Measurements from ENCODE around the gene DUSP2.

DUSP2 gene

DNA sequence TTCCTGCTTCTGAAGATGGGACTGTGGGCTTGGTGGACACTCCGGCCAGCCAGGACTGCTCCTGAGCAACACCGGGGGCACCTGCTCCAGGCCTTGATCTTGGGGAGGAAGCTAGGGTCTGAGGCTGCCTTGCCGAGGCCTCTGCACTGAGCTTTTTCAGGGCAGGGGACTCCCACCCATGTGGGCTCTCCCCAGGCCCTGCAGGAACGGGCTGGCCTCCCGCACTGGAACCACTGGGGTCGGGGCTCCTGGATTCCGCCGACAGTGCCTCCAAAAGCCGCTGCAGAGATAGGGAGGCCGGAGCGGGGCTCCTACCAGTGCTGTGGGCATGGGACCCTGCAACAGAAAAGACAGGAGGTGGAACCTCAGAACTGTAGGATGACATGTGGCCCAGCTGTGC, 21.3 kb downstream of the DUSP2 start:
- 93% methylated on average over 11 of the region's 11 CpGs for WGBS
- Histone ChIP-seq H3K27me3 (ENCODE audit: insufficient read depth, low read length) (peaks cover 12% of the 10 kb centered on the region), H3K27ac (ENCODE audit: low read depth, low read length) (no peak overlapping the region), H3K4me1 (ENCODE audit: insufficient read depth, low read length) (no peaks in the 10 kb centered on the region), H3K4me3 (ENCODE audit: low read length) (no peak overlapping the region), H3K9ac (ENCODE audit: low read depth, low read length) (no peak overlapping the region), H3K36me3 (ENCODE audit: insufficient read depth, low read length) (no peaks in the 10 kb centered on the region), H3K9me3 (ENCODE audit: insufficient read depth, low read depth, low read length) (no peaks in the 10 kb centered on the region)

DNA sequence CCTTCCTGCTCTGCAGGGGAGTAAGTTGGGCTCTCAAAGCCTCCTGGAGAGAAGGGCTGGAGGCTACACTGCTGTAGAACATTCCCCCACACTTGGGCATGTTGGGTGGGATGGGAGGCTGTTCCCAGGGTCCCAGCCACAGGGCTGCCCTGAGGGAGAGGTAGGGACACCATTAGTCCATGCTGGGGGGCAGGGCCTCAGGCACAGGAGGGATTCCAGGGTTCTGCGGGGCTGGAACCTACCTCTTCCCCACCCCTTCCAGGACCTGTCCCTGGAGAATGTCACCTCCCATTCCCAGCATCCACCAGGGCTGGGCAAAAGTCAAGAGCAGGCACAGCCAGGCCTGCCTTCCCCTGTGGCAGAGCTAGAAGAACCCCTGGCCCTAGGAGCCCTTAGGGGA, 21.9 kb downstream of the DUSP2 start:
- H3K36me3 ChIP-seq (ENCODE audit: insufficient read depth, low read length), result no peaks in the 10 kb centered on the region
- 80% methylated on average over 1 of the region's 1 CpG for WGBS
- peaks cover 18% of the 10 kb centered on the region for H3K27me3 ChIP-seq (ENCODE audit: insufficient read depth, low read length)
- no peaks in the 10 kb centered on the region for H3K4me1 ChIP-seq (ENCODE audit: insufficient read depth, low read length)
- H3K9ac ChIP-seq (ENCODE audit: low read depth, low read length), result no peak overlapping the region
- H3K4me3 ChIP-seq (ENCODE audit: low read length), result no peak overlapping the region
- no peak overlapping the region for H3K27ac ChIP-seq (ENCODE audit: low read depth, low read length)
- H3K9me3 ChIP-seq (ENCODE audit: insufficient read depth, low read depth, low read length), result no peaks in the 10 kb centered on the region

DNA sequence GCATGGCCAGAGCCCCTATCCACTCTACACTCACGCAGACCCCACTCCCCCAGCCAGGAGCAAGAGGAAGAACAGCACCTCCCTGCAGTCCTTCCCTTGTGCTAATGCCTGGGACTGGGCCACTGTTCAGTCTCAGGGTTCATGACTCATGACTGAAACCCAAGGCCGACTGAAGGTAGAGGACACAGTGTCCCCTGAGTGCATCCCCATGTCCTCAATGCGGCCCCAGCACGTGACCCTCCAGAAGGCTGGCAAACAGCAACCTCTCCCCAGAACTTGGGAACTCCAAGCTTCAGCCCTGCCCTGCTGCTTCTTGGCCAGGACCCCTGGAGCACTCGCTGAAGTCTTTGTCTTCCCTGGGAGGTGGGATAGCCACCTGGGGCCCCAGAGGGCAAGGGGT, 22.8 kb downstream of the DUSP2 start:
- Histone ChIP-seq H3K9me3 (ENCODE audit: insufficient read depth, low read depth, low read length) (no peaks in the 10 kb centered on the region), H3K36me3 (ENCODE audit: insufficient read depth, low read length) (no peaks in the 10 kb centered on the region), H3K27ac (ENCODE audit: low read depth, low read length) (no peak overlapping the region), H3K9ac (ENCODE audit: low read depth, low read length) (no peak overlapping the region), H3K4me1 (ENCODE audit: insufficient read depth, low read length) (peaks cover 4% of the 10 kb centered on the region; the same call in 1 of the 2 replicates), H3K4me3 (ENCODE audit: low read length) (no peak overlapping the region), H3K27me3 (ENCODE audit: insufficient read depth, low read length) (peaks cover 27% of the 10 kb centered on the region)
- 86% methylated on average over 5 of the region's 5 CpGs for WGBS

DNA sequence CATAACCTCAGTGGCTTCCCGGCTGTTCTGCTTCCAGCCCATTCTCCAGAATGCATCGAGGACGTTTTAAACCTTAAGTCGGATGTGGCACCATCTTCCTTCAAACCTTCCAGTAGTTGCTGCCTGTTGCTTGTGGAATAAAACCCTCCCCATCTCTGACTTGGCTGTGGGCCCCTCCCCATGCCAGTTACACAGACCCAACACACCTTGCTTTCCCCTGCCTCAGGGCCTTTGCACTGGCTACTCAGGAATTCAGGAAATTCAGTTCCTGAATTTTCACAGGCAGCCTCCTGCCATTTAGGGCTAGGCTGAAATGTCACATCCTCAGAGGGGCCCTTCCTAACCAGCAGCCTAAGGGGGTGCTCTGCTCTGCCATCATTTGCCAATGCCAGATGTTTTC, 23.8 kb downstream of the DUSP2 start:
- Histone ChIP-seq H3K27me3 (ENCODE audit: insufficient read depth, low read length) (peaks cover 28% of the 10 kb centered on the region), H3K9me3 (ENCODE audit: insufficient read depth, low read depth, low read length) (no peaks in the 10 kb centered on the region), H3K9ac (ENCODE audit: low read depth, low read length) (no peak overlapping the region), H3K36me3 (ENCODE audit: insufficient read depth, low read length) (no peaks in the 10 kb centered on the region), H3K27ac (ENCODE audit: low read depth, low read length) (no peak overlapping the region), H3K4me1 (ENCODE audit: insufficient read depth, low read length) (peaks cover 7% of the 10 kb centered on the region; the same call in 1 of the 2 replicates), H3K4me3 (ENCODE audit: low read length) (no peak overlapping the region)
- WGBS, result 95% methylated on average over 4 of the region's 4 CpGs

DNA sequence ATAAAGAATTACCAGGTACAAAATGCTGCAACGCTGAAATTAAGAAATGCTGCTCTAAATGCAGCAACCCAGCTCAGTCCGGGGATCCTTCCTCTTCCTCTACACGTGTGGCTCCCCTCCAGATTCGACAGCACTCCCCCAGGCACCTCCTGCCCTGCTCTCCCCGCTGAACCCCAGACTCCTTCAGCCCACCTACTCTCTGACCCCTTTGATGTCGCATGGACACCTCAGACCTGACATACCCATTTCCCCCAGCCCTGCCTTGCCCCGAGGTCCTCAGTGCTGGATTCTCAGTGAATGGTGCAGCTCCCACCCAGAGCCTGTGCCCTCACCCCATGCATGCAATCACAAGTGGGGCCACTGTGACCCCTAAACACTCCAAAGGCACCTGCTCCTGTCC, 24.2 kb downstream of the DUSP2 start:
- Histone ChIP-seq H3K9me3 (ENCODE audit: insufficient read depth, low read depth, low read length) (no peaks in the 10 kb centered on the region), H3K4me1 (ENCODE audit: insufficient read depth, low read length) (peaks cover 7% of the 10 kb centered on the region; the same call in 1 of the 2 replicates), H3K9ac (ENCODE audit: low read depth, low read length) (no peak overlapping the region), H3K27me3 (ENCODE audit: insufficient read depth, low read length) (peaks cover 32% of the 10 kb centered on the region), H3K36me3 (ENCODE audit: insufficient read depth, low read length) (no peaks in the 10 kb centered on the region), H3K4me3 (ENCODE audit: low read length) (no peak overlapping the region), H3K27ac (ENCODE audit: low read depth, low read length) (no peak overlapping the region)
- WGBS, result 85% methylated on average over 7 of the region's 7 CpGs

DNA sequence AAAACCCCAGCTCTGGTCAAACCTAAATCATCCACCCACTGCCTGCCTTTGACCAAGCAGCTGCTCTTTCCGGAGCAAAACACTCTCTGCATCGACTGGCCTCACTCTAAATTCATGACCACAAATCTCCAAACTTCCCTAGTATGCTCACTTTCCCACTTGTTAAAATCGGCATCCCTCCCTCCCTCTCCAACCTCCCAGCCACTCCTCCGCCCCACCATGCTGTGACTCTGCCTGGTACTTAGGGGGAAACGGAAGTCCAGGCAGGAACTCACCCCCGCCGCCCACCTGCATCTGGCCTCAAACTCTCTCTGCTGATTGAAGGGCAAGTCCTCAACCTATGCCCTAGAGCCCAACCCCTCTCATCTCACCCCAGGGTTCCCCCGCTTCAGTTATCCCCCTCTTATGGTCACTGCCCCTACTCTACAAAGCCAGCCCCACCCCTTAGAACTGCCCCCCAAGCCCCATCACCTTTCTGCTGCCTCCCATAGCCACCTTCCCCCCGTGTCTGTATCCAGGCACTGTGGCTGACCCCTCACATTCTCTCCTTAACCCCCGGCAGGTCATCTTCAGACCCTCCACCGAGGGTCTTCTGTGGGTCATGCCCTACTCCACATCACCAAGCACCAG, 25.0 kb downstream of the DUSP2 start:
- Histone ChIP-seq H3K27ac (ENCODE audit: low read depth, low read length) (no peak overlapping the region), H3K36me3 (ENCODE audit: insufficient read depth, low read length) (no peaks in the 10 kb centered on the region), H3K4me1 (ENCODE audit: insufficient read depth, low read length) (peaks cover 7% of the 10 kb centered on the region; the same call in 1 of the 2 replicates), H3K27me3 (ENCODE audit: insufficient read depth, low read length) (peaks cover 40% of the 10 kb centered on the region), H3K9ac (ENCODE audit: low read depth, low read length) (no peak overlapping the region), H3K9me3 (ENCODE audit: insufficient read depth, low read depth, low read length) (no peaks in the 10 kb centered on the region), H3K4me3 (ENCODE audit: low read length) (no peak overlapping the region)
- 61% methylated on average over 11 of the region's 11 CpGs for WGBS

DNA sequence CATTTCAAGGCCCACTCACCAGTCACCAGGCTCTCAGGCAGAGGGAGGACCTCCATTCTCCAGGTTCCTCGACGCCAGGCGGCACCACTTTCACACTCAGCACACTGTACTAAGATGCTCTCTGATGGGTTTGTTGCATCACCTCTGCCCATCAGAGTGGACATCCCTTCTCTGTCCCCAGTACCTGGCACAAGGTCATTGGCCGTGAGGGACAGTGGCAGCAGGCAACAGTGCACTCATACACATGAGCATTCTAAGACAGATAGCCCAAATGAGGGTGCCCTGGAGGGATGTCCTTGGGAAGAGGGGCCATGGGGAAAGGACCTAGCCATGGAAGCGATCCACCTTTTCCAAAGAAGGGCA, 25.9 kb downstream of the DUSP2 start:
- Histone ChIP-seq H3K4me3 (ENCODE audit: low read length) (no peak overlapping the region), H3K9me3 (ENCODE audit: insufficient read depth, low read depth, low read length) (no peaks in the 10 kb centered on the region)
- WGBS, result 89% methylated on average over 5 of the region's 5 CpGs

DNA sequence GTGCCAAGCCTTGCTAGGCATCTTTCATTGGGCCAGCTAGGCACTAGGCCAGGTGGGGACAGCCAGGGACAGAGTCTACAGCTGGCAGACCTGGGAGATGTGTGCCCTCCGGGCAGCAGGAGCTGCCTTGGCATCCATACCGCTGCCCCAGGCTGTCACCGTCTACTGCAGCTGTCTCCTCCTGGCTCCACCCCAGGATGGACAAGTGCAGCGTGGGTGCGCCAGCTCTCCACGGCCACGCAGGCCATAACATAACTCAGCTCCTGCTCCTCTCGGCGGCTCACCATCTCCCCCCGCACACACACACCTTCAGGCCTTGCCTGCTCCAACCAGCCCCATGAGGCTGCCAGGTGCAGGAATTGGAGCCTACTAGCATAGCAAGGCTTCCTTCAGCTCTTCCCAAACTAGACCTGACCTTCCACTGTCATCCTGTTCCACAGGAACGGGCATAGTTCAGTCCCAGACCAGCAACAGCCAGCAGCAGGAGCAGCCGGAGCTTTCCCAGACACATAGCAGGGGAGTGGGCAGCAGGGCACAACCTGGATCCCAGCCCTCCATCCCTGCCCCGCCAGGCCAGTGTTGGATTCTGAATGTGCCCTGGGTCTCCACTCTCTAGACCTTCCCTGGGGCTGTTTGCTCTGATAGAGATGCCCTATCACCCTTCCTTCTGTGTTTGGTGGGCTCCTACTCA, 26.4 kb downstream of the DUSP2 start:
- no peak overlapping the region for H3K4me3 ChIP-seq (ENCODE audit: low read length)
- no peak overlapping the region for H3K27ac ChIP-seq (ENCODE audit: low read depth, low read length)
- no peaks in the 10 kb centered on the region for H3K9me3 ChIP-seq (ENCODE audit: insufficient read depth, low read depth, low read length)
- H3K4me1 ChIP-seq (ENCODE audit: insufficient read depth, low read length), result peaks cover 7% of the 10 kb centered on the region; the same call in 1 of the 2 replicates
- H3K27me3 ChIP-seq (ENCODE audit: insufficient read depth, low read length), result peaks cover 46% of the 10 kb centered on the region
- H3K36me3 ChIP-seq (ENCODE audit: insufficient read depth, low read length), result no peaks in the 10 kb centered on the region
- WGBS, result 93% methylated on average over 13 of the region's 13 CpGs
- H3K9ac ChIP-seq (ENCODE audit: low read depth, low read length), result no peak overlapping the region

More for the DNA sequence above, 25.9 kb downstream of the DUSP2 start:
- H3K4me1 ChIP-seq (ENCODE audit: insufficient read depth, low read length), result peaks cover 7% of the 10 kb centered on the region; the same call in 1 of the 2 replicates
- H3K27ac ChIP-seq (ENCODE audit: low read depth, low read length), result no peak overlapping the region
- H3K36me3 ChIP-seq (ENCODE audit: insufficient read depth, low read length), result no peaks in the 10 kb centered on the region
- H3K27me3 ChIP-seq (ENCODE audit: insufficient read depth, low read length), result peaks cover 46% of the 10 kb centered on the region
- no peak overlapping the region for H3K9ac ChIP-seq (ENCODE audit: low read depth, low read length)

DNA sequence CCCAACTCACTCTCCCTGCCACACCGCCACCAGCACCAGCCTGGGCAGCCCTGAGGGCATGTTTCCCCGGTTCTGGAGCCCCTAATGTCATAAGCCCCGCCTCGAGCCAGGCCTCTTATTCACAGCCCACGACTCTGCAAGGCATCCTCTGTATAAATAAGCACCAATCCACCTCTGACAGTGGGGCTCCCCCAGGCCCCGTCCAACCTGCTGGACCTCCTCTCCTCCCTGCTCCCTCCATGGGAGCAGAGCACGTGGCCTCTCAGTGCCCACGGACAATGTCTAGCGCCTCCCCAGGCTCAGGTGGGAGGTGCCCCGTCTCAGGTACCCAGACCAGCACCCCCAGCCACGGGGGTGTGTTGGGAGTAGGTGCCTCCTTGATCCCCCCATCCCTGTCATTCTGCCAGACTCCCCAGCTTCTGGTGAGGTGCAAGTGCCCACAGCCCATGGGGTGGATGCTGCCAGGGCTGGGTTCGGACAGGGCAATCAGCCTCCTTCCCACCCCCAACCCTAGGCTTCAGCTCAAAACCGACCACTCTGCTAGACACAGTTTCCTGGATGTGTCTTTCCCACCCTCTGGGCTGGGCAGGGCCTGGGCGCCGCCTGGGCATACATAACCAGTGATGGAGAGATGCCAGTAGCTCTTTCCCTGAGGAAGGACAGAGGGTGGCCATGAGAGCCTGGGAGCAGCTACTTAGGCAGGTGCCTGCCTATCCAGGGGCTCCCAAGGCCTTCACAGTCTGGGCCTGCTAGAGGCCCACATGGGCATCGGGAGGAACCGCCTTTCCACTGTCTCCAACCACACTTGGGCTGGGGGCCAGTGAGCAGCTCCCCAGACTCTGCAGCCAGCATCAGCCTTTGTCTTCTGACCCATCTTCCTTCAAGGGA, 27.3 kb downstream of the DUSP2 start:
- Histone ChIP-seq H3K9ac (ENCODE audit: low read depth, low read length) (no peak overlapping the region), H3K4me3 (ENCODE audit: low read length) (peak overlapping the region; percentile 65; the same call in 1 of the 2 replicates)

DNA sequence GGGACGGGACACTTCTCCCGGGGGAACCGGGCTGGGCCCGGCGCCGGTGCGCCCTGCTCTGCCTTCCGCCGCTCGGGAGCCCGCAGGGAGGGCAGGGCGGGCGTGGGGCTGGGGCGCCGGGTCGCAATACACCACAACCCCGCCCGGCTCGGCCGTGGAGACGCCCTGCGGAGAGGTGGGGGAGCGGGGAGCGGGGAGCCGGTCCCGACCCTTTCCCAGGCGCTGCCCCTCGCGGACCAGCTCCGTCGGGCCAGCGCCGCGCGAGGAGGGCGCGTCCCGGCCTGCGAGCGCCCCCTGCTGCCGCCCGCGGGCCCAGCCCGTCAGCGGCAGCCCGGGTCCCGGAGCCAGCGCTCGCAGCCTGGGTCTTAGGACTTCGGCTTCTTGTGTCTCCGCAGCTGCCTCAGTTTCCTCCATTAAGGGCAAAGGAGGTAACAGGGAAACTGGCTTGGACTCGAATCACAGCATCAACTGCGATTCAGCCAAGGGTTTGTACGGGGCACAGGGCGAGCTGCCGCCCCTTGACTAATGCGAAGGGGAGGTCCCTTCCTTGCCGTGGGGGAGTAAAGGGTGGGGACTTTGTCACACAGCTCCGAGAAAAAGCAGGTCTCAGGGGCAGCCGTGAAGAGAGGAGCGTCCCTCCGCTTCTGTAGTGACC, 28.2 kb downstream of the DUSP2 start:
- 3% methylated on average over 61 of the region's 62 CpGs for WGBS
- H3K27ac ChIP-seq (ENCODE audit: low read depth, low read length), result no peak overlapping the region

More for the DNA sequence above, 27.3 kb downstream of the DUSP2 start:
- peaks cover 7% of the 10 kb centered on the region; the same call in 1 of the 2 replicates for H3K4me1 ChIP-seq (ENCODE audit: insufficient read depth, low read length)
- 53% methylated on average over 17 of the region's 17 CpGs for WGBS
- no peak overlapping the region for H3K27ac ChIP-seq (ENCODE audit: low read depth, low read length)
- H3K9me3 ChIP-seq (ENCODE audit: insufficient read depth, low read depth, low read length), result no peaks in the 10 kb centered on the region
- H3K27me3 ChIP-seq (ENCODE audit: insufficient read depth, low read length), result peaks cover 46% of the 10 kb centered on the region
- no peaks in the 10 kb centered on the region for H3K36me3 ChIP-seq (ENCODE audit: insufficient read depth, low read length)

More for the DNA sequence above, 28.2 kb downstream of the DUSP2 start:
- Histone ChIP-seq H3K9me3 (ENCODE audit: insufficient read depth, low read depth, low read length) (no peaks in the 10 kb centered on the region), H3K4me1 (ENCODE audit: insufficient read depth, low read length) (peaks cover 7% of the 10 kb centered on the region; the same call in 1 of the 2 replicates), H3K27me3 (ENCODE audit: insufficient read depth, low read length) (peaks cover 46% of the 10 kb centered on the region), H3K4me3 (ENCODE audit: low read length) (peak overlapping the region; percentile 65), H3K9ac (ENCODE audit: low read depth, low read length) (peak overlapping the region; percentile 53; the same call in 1 of the 2 replicates), H3K36me3 (ENCODE audit: insufficient read depth, low read length) (no peaks in the 10 kb centered on the region)

Measured in HUES64 (cell line).